Glomerular visceral epithelial cell (primary cell): ENCODE measurements around the gene GAGE12D.
"Not testable (repeated sequence)": the region's sequence is repeated elsewhere in the genome, so short reads cannot be mapped to it uniquely, and the experiment has no call there.

ENCODE experiments used
- DNase-seq: peaks from one replicate; pipeline ENCODE4 v3.0.0-alpha.2; 2016; ENCODE audit errors: extremely low spot score

GAGE12D gene

GRCh38 chrX:49541433-49541832 lies at the start of gene GAGE12D:
TSS of gene GAGE12D (plus strand) at chrX:49541733. CDS start at chrX:49542888, 1,155 bp downstream.
- DNase-seq = not testable (repeated sequence)

GRCh38 chrX:49531877-49532276 lies 9.7 kb upstream of the GAGE12D start, which contains the start of gene GAGE12C:
TSS of gene GAGE12C (plus strand) at chrX:49532177. CDS start at chrX:49533332, 1,155 bp downstream.
- DNase-seq = not testable (repeated sequence)

GRCh38 chrX:49550989-49551388 lies 9.5 kb downstream of the GAGE12D start, which contains the start of gene GAGE12E:
TSS of gene GAGE12E (plus strand) at chrX:49551289. CDS start at chrX:49552444, 1,155 bp downstream.
- DNase-seq = not testable (repeated sequence)

- DNase-seq = not testable (repeated sequence)
Observed at GRCh38 chrX:49560542-49560941, 19.0 kb downstream of the GAGE12D start, which contains the start of gene GAGE12F. TSS of gene GAGE12F (plus strand) at chrX:49560842. CDS start at chrX:49561997, 1,155 bp downstream.

- not testable (repeated sequence) for DNase-seq
Observed at GRCh38 chrX:49568728-49569127, 27.2 kb downstream of the GAGE12D start.

GRCh38 chrX:49569152-49569551 lies 27.6 kb downstream of the GAGE12D start:
- not testable (repeated sequence) for DNase-seq

- not testable (repeated sequence) for DNase-seq
Observed at GRCh38 chrX:49570100-49570499, 28.6 kb downstream of the GAGE12D start, which contains the start of gene GAGE12G. TSS of gene GAGE12G (plus strand) at chrX:49570400. CDS start at chrX:49571555, 1,155 bp downstream.

- not testable (repeated sequence) for DNase-seq
Observed at GRCh38 chrX:49579649-49580048, 38.1 kb downstream of the GAGE12D start, which contains the start of gene GAGE12H. TSS of gene GAGE12H (plus strand) at chrX:49579949. CDS start at chrX:49581104, 1,155 bp downstream.

GRCh38 chrX:49589196-49589595 lies 47.7 kb downstream of the GAGE12D start, which contains the start of gene GAGE2A:
TSS of gene GAGE2A (plus strand) at chrX:49589496. CDS start at chrX:49590651, 1,155 bp downstream.
- DNase-seq = not testable (repeated sequence)

GRCh38 chrX:49589769-49590478 lies 48.4 kb downstream of the GAGE12D start:
- not testable (repeated sequence) for DNase-seq

- DNase-seq = not testable (repeated sequence)
Observed at GRCh38 chrX:49590488-49590887, 49.0 kb downstream of the GAGE12D start.
